GM12873 (cell line): Measurements from ENCODE around the gene PYGO2.

Source experiments
- TF ChIP-seq, protein P1 (sequence below): IDR thresholded peaks from 2 replicates; pipeline ENCODE4 v1.5.1; 2012; ENCODE audit warnings: low read depth, mild to moderate bottlenecking, moderate library complexity, low read length, control low read depth; ENCODE audit not compliant: insufficient read depth; ENCODE audit errors: missing control alignments

The PYGO2 gene

DNA sequence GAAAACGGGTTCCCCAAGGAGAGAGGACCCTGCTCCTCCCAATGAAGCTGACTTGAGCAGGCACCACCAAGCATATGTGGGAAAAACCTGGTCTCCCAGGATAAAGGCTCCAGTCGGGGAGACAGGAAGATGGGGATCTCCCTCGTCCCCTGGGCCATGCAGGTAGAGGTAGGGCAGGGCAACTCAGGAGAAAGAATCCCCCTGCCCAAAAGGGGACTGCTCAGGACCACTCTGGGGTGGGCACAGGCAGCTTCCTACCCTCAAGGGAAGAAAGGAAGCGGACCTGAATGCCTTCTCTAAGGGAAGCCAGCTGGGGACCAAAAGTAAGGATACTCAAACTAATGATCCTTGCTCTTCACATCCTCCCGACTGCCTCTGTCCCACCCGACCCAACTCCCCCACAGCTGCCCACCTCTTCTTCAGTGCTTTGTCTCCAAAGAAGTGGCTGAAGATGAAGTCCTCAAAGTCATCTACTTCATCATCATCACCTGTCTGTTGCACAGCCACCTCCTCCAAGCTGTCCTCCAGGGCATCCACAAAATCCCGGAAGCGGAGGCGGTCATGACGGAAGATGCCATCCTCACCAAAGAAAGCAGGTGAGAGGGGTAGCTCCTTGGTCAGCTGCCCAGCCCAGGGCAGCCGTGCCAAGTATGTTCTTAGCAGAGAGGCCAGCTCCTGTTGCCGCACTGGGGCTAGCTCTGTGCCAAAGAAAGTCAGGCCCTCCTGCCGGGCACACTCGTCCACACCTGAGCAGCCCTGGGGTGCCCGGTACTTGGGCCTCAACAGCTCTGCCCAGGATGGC lies 16.2 kb downstream of the PYGO2 start:
- TF ChIP-seq, protein P1, sequence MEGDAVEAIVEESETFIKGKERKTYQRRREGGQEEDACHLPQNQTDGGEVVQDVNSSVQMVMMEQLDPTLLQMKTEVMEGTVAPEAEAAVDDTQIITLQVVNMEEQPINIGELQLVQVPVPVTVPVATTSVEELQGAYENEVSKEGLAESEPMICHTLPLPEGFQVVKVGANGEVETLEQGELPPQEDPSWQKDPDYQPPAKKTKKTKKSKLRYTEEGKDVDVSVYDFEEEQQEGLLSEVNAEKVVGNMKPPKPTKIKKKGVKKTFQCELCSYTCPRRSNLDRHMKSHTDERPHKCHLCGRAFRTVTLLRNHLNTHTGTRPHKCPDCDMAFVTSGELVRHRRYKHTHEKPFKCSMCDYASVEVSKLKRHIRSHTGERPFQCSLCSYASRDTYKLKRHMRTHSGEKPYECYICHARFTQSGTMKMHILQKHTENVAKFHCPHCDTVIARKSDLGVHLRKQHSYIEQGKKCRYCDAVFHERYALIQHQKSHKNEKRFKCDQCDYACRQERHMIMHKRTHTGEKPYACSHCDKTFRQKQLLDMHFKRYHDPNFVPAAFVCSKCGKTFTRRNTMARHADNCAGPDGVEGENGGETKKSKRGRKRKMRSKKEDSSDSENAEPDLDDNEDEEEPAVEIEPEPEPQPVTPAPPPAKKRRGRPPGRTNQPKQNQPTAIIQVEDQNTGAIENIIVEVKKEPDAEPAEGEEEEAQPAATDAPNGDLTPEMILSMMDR: no peak

DNA sequence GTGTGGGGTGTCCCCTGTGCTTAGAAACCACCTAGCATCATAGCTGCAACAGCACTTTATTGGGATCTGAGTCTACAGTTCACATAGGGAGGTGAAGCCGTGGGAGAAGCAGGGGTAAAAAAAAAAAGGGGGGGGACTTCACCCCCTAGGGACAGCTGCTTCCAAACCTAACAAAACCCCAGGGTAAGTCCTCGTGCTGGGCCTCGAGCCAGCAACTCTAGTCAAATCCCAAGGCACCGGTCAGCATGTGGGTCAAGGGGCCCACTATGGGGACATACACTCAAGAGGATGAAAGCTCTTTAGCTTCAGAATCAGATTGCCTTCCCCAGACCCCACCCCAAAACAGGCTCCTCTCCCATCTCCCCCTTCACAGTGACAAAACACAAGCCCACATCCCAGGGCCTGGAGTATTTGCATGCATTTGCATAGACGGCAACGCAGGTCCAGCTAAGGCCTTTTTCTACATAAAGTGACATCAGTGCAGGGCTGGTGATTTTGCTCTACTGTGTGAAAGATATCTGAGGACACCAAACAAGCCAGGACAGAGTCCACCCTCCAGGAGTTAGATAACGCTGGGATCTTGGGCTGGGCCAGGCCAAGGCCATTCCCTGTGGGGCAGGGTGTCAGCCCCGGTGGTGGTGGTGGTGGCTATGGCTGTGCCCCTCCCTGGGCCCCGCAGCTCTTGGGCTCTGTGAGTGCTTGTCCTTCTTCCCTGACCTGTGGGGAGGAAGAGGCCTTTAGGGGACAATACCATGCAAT lies 17.0 kb downstream of the PYGO2 start:
- TF ChIP-seq, protein P1: no peak

DNA sequence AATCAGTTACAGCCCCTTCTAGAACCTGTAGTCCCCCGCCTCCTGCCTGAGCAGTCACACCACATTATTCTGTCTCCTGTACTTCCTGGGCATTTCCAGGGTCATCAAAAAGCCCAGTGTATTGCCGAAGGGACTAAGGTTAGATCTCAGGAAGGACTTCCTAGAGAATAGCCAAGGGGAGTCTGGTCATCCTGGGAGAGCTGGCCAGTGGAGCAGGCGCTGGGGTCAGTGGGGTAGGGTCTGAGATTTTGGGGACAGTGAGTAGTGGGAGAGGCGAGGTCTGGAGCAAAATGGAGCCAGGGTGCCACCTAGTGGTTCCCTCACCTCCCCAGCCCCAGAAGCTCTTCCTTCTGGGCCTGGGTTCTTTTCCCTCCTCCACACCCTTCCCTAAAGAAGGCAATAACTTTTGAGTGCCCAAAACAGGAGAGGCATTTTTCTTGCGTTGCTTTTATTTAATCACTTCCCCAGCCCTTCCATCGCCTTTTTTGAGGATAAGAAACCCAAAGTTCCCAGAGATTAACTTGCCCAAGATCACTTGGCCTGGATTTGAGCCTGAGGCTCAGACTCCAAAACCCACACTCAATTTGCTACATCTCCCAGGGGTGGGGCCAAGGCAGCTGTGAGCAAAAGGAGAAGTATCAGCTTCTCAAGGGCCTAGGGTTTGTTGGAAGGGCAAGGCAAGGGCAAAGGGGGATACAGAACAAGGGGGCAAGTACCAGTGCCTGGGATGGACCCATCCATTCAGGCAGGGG lies 17.8 kb downstream of the PYGO2 start:
- TF ChIP-seq, protein P1: peak; percentile 96

DNA sequence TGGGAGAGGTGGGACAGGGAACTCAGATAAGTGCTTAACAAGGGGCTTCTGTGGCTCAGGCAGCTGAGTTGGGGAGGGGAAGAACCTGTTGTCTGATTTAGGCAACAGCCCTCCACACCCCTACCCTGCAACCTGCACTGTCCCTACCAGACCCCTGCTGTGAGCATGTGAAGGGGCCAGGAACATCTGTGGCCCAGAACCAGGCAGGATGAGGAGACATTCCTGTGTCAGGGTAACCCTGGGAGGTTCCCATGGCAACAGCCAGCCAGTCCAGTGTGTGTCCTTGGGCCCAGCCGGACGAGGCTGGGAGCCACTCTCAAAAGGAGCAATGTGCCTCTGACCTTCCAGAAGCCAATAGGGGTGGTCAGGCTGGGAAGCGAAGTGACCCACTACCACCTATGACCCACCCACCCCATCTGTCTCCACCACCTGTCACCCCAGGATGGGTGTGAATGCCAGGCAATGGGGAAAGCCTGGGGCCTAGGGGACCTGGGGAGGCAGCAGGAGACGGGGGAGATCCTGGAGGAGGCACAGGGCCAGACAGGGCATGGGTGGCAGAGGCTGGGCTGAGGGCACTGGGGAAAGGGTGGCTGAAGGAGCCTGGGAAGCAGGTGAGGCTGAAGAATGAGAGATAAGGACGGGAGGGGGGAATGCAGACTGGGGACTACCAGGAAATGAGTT lies 20.1 kb downstream of the PYGO2 start:
- TF ChIP-seq, protein P1: no peak

DNA sequence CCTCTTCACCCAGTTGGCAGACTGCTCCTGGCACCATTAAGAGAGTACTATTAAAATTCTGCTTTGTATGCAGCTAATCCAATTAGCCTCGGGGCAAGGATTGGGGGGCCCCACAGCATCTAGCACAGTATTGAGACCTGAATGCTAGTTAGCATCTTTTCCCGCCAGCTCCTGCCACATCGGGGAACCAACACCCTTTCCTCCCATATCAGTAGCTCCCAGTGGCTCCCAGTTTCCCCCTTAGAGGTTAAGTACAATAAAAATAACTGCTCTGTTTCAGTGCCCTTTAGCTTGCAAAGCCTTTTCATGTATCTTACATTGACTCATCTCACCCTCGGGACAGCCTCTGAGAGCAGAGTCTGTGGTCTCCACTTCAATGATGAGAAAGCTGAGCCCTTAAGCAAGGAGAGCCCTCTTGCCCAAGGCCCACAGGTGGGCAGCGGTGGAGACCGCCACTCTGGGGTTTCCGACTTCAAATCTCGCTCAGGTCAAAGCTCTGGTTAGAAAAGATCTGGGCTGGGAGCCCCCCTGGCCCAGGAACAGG lies 20.9 kb downstream of the PYGO2 start:
- TF ChIP-seq, protein P1: no peak

DNA sequence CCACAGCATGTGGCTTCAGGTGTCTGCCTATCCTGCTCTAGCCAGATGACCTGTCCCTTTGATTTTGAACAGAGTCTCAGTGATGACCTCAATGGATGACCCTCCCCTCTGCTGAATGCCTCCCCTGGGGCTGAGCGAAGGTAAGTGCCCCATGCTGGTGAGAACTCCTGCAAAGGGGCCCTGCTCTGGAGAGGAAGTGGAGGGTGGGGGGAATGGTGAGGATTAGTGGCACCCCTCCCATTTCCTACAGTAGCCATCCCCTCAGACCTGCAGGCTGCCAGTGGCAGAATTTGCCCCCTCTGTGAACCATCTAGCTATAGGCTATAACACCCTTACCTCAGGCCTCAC lies 21.4 kb downstream of the PYGO2 start:
- TF ChIP-seq, protein P1: no peak
